ENCODE results near the gene COL28A1.
"Not testable (repeated sequence)": the region's sequence is repeated elsewhere in the genome, so short reads cannot be mapped to it uniquely, and the experiment has no call there.

COL28A1 gene

GRCh38 chr7:7408001-7408770, 127.5 kb downstream of the COL28A1 start:
- DNase-seq, result no peak

GRCh38 chr7:7405461-7405860, 130.2 kb downstream of the COL28A1 start:
- DNase-seq, result no peak

- no peak for DNase-seq
Observed at GRCh38 chr7:7399707-7400106, 136.0 kb downstream of the COL28A1 start.

- DNase-seq, result no peak
Observed at GRCh38 chr7:7395785-7396184, 139.9 kb downstream of the COL28A1 start.

GRCh38 chr7:7388164-7388563, 147.5 kb downstream of the COL28A1 start:
- not testable (repeated sequence) for DNase-seq

- DNase-seq, result no peak
Observed at GRCh38 chr7:7385421-7385820, 150.3 kb downstream of the COL28A1 start.

GRCh38 chr7:7384228-7384627, 151.4 kb downstream of the COL28A1 start:
- DNase-seq, result no peak

GRCh38 chr7:7375538-7375937, 160.1 kb downstream of the COL28A1 start:
- DNase-seq, result no peak

- DNase-seq, result no peak
Observed at GRCh38 chr7:7370076-7370475, 165.6 kb downstream of the COL28A1 start.

GRCh38 chr7:7369134-7369533, 166.5 kb downstream of the COL28A1 start:
- DNase-seq, result no peak

GRCh38 chr7:7354674-7355073, 181.0 kb downstream of the COL28A1 start:
- no peak for DNase-seq

GRCh38 chr7:7352845-7353244, 182.8 kb downstream of the COL28A1 start:
- DNase-seq, result no peak

GRCh38 chr7:7351832-7352231, 183.8 kb downstream of the COL28A1 start:
- no peak for DNase-seq

GRCh38 chr7:7351156-7351555, 184.5 kb downstream of the COL28A1 start:
- no peak for DNase-seq

- no peak for DNase-seq
Observed at GRCh38 chr7:7349156-7349555, 186.5 kb downstream of the COL28A1 start.

- DNase-seq, result no peak
Observed at GRCh38 chr7:7347045-7347444, 188.6 kb downstream of the COL28A1 start.

GRCh38 chr7:7344583-7344982, 191.1 kb downstream of the COL28A1 start:
- DNase-seq, result no peak

GRCh38 chr7:7335909-7336308, 199.8 kb downstream of the COL28A1 start:
- DNase-seq, result no peak

GRCh38 chr7:7335215-7335614, 200.5 kb downstream of the COL28A1 start:
- no peak for DNase-seq

- DNase-seq, result no peak
Observed at GRCh38 chr7:7333610-7334009, 202.1 kb downstream of the COL28A1 start.

GRCh38 chr7:7331523-7331922, 204.2 kb downstream of the COL28A1 start:
- no peak for DNase-seq

- no peak for DNase-seq
Observed at GRCh38 chr7:7330997-7331396, 204.7 kb downstream of the COL28A1 start.

- no peak for DNase-seq
Observed at GRCh38 chr7:7329326-7329725, 206.3 kb downstream of the COL28A1 start.

GRCh38 chr7:7327423-7327822, 208.2 kb downstream of the COL28A1 start:
- DNase-seq, result no peak

GRCh38 chr7:7324698-7325097, 211.0 kb downstream of the COL28A1 start:
- DNase-seq, result no peak

All from effector CD8-positive, alpha-beta T cell (primary cell).